AG10803 (cell line): Measurements from ENCODE around the gene SRGN.
A peak's percentile ranks its signal among the peaks of the same experiment; 100 is the strongest.

Experiments used
- DNase-seq: peaks from one replicate; pipeline ENCODE4 v3.0.0; 2010; ENCODE audit warnings: low read depth
- H3K4me3 ChIP-seq: 2 replicates; pipeline ENCODE4 v1.5.1; 2011; ENCODE audit warnings: mild to moderate bottlenecking, low read length, control low read depth
- TF ChIP-seq, protein P1 (sequence below): conservative IDR thresholded peaks from 2 replicates; pipeline ENCODE4 v1.5.1; 2011; ENCODE audit warnings: mild to moderate bottlenecking, low read length, control low read depth, inconsistent platforms

Gene SRGN

DNA sequence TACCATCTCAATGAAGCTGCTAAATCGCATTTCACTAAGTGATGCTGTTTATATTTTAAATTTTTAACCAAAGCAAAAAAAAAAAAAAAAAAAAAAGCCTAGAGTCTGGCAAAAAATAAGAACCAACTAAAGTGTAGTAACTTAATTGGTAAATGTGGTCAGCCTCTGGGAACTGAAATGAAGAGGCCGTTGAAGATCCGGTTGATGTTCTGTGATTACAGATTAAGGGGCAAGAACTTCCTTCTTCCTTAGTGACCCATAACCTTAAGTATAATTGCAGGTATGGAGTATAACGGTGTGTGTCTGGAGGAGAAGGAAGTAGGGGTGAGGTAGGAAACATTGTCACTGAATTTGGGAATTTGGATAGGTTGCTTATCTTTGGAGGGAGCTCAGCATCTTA, 7.7 kb upstream of the SRGN start:
- no peak for DNase-seq
- TF ChIP-seq, protein P1, sequence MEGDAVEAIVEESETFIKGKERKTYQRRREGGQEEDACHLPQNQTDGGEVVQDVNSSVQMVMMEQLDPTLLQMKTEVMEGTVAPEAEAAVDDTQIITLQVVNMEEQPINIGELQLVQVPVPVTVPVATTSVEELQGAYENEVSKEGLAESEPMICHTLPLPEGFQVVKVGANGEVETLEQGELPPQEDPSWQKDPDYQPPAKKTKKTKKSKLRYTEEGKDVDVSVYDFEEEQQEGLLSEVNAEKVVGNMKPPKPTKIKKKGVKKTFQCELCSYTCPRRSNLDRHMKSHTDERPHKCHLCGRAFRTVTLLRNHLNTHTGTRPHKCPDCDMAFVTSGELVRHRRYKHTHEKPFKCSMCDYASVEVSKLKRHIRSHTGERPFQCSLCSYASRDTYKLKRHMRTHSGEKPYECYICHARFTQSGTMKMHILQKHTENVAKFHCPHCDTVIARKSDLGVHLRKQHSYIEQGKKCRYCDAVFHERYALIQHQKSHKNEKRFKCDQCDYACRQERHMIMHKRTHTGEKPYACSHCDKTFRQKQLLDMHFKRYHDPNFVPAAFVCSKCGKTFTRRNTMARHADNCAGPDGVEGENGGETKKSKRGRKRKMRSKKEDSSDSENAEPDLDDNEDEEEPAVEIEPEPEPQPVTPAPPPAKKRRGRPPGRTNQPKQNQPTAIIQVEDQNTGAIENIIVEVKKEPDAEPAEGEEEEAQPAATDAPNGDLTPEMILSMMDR, result no peak
- no peak overlapping the region for H3K4me3 ChIP-seq

DNA sequence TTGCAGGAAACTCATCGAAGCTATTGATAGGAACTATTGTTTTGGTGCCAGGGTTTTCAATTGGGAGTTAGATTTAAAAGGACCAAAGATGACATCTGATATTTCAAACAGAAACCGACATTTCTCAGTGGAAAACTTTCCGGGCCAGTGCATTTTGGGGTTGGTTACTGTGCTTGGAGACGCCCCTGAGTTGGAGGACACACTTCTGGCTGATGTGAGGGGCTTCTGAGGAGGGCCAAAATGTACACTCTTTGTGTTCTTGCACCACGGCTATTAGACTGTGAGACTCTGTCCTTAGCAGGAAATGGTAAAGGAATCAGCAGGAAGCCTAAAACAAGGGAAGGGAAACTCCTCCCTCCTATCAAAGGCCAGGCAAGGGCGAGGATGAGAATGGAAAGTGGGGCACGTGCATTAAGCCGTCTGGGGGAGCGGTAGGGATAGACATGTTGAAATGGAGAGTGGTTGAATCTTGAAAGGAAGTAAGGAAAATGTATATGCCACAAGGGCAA, 1.8 kb upstream of the SRGN start:
- DNase-seq, result peak; percentile 35
- peak overlapping the region; percentile 16; the same call in 1 of the 2 replicates for H3K4me3 ChIP-seq
- TF ChIP-seq, protein P1, result no peak

DNA sequence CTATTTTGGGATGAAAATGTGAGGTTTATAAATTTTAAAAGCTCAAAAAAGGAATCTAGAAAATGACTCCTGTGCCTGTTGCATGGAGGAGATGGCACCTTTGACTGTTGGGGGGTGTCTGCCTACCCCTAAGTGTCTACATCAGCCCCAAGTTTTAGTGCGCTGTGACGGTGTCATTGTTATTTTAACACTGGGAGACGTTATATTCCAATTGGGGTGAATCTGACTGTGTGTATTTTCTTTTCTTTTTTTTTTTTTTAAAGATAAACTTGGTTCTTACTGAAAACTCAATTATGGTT, 517 bp downstream of the SRGN start:
- TF ChIP-seq, protein P1, result no peak
- DNase-seq, result no peak
- H3K4me3 ChIP-seq, result no peak overlapping the region; the same call in 1 of the 2 replicates

DNA sequence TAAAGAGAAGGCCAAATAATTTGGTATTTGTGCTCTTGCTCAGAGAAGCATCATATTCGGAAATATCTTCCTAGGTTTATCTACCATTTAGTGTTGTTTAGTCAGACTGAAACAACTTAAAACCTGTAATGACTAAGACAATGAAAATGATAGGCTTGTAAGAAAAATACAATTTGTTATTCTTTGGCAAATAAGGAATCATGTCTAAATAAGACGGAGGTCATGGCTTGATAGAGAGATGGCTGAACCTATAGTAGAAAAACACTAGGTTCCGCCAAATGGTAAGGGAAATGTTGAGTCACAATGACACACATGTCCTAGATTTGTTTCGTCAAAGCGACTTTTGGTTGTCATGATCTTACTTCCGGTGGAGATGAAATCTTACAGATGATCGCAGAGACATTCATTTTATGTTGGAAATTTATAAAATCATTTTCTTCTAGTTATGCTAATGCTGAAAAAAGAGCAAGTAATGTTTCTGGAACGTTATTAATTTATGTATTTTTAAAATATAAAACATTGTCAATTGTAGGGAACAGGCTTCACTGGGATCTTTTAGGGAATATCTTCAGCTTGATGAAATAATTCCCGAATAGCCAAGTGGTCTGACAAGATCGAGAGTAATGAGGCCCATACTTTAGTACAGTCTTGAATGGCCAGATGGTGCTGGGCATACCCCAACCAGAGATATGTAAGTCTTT, 1.0 kb downstream of the SRGN start:
- DNase-seq, result no peak
- H3K4me3 ChIP-seq, result no peak overlapping the region
- TF ChIP-seq, protein P1, result no peak

DNA sequence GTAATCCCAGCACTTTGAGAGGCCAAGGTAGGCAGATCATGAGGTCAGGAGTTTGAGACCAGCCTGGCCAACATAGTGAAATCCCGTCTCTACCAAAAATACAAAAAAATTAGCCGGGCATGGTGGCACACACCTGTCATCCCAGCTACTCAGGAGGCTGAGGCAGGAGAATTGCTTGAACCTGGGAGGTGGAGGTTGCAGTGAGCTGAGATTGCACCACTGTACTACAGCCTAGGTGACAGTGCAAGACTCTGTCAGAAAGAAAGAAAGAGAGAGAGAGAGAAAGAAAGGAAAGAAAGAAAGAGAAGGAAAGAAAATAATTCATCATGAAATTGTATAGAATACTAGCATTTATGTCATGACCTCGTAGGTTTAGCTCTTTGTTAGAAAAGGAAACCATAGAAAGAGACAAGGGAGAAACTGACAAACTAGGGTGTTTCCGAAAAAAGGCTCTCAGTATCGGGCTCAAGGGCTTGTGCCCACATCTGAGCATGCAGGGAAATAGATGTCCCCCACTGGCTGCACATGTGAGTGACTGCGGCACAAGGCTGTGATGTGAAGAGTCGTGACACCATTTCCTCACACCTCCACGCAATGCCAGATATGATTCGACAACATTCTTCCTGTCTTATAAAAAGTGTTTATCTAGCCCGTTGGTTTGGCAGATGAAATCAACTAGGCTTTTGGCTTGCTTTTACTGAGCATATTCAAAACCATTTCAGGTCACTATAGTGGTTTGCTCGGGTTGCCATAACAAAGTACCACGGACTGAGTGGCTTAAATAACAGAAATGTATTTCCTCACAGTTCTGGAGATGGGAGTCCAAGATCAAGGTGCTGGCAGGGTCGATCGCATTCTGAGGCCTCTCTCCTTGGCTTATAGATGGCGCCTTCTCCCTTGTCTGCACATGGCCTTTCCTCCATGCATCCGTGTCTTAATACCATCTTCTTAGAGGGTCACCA, 2.0 kb downstream of the SRGN start:
- H3K4me3 ChIP-seq, result no peak overlapping the region
- TF ChIP-seq, protein P1, result no peak
- DNase-seq, result no peak

DNA sequence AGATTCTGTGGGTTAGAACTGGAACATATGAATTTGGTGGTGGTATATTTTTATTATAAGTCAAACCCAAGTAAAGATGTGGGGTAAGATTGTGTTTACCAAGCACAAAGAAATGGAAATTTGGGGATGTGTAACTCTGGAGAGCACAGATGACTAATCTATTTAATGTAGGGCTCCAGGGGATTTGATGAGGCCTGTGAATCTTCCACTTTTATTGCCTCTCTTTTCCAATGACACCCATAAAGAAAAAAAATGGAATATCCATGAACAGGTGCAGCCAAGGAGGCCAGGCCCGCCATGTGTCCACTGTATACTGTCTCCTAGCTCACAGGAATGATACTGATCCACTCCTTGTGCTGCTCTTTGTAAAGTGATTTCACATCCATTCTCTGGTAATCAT, 2.8 kb downstream of the SRGN start:
- DNase-seq, result no peak
- TF ChIP-seq, protein P1, result no peak
- no peak overlapping the region for H3K4me3 ChIP-seq
